Peyer's patch (tissue), 4 donors: ENCODE data around the gene CUEDC2. TPM values are rescaled to one million over a fixed set of nuclear protein-coding genes. Genes with fewer than 3 reads are reported as not detected.

Source experiments
- DNase-seq, 3 donors: peaks; one replicate each; pipeline ENCODE4 v3.0.0-alpha.2; 2017 to 2019
- H3K27ac ChIP-seq, 4 donors: fragments of 200-600 bp; sonication (generic); one replicate each; pipeline ENCODE4 v1.5.1; 2016 to 2019
- H3K27me3 ChIP-seq, 2 donors: fragments of 200-600 bp; sonication (generic); one replicate each; pipeline ENCODE4 v1.5.1; 2019
- H3K36me3 ChIP-seq, 3 donors: fragments of 200-600 bp; sonication (generic); one replicate each; pipeline ENCODE4 v1.5.1; 2016 to 2019
- H3K4me1 ChIP-seq, 4 donors: fragments of 200-600 bp; sonication (generic); one replicate each; pipeline ENCODE4 v1.5.1; 2016 to 2019
- H3K4me3 ChIP-seq, 4 donors: fragments of 200-600 bp; sonication (generic); 1 replicate in 3 of 4; 2 replicates in 1 of 4; pipeline ENCODE4 v1.5.1; 2016 to 2019; ENCODE audit warnings: mild to moderate bottlenecking in 1 of 4
- H3K9me3 ChIP-seq, 4 donors: fragments of 200-600 bp; sonication (generic); one replicate each; pipeline ENCODE4 v1.5.1; 2016 to 2019; ENCODE audit warnings: mild to moderate bottlenecking in 1 of 4
- CTCF ChIP-seq, 6 experiments: fragments of 450-650 bp in 4 of 6; fragments of 200-600 bp in 2 of 6; sonication (generic) in 1 of 6; IDR thresholded peaks; one replicate each; pipeline ENCODE4 v1.5.1; 2017 to 2019; ENCODE audit warnings: antibody characterized with exemption in 6 of 6, mild to moderate bottlenecking in 3 of 6, moderate library complexity in 1 of 6
- POLR2A ChIP-seq, 2 donors: fragments of 450-650 bp; IDR thresholded peaks; one replicate each; pipeline ENCODE4 v1.5.1; 2017; ENCODE audit warnings: antibody characterized with exemption in 2 of 2, mild to moderate bottlenecking in 2 of 2, moderate library complexity in 2 of 2
- total RNA-seq, 4 donors: library from RNA; depleted of rRNA; stranded (reverse); fragments of >200 nt; gene quantifications; one replicate each; pipeline ENCODE4 v1.1.0, GENCODE V29; 2016

Gene CUEDC2
- total RNA-seq, 4 donors from 2014 or later = 8.9 to 56.9 (median 29.3) TPM

GRCh38 chr10:102435133-102435497, 2.7 kb upstream of the CUEDC2 start:
- Histone ChIP-seq H3K4me3 (peak overlapping the region in 3 of 4 donors; percentile 37 to 44 (median 41)), H3K27me3 (no peaks in the 10 kb centered on the region), H3K9me3 (no peaks in the 10 kb centered on the region), H3K27ac (peak overlapping the region; percentile 34 to 71 (median 48)), H3K4me1 (peaks cover 0 to 40% (median 2%) of the 10 kb centered on the region in 4 donors), H3K36me3 (no peaks in the 10 kb centered on the region)
- TF ChIP-seq POLR2A (IDR thresholded peaks at IDR 0.05) = no peak
- TF ChIP-seq CTCF (IDR thresholded peaks at IDR 0.05) = no peak
- DNase-seq = no peak

GRCh38 chr10:102434394-102435132, 2.2 kb upstream of the CUEDC2 start:
- no peak for DNase-seq
- TF ChIP-seq POLR2A (IDR thresholded peaks at IDR 0.05) = no peak
- no peak for TF ChIP-seq CTCF (IDR thresholded peaks at IDR 0.05)
- no peak overlapping the region for H3K4me3 ChIP-seq
- peak overlapping the region; percentile 34 to 71 (median 48) for H3K27ac ChIP-seq
- peaks cover 0 to 40% (median 2%) of the 10 kb centered on the region in 4 donors for H3K4me1 ChIP-seq
- no peaks in the 10 kb centered on the region for H3K27me3 ChIP-seq
- H3K9me3 ChIP-seq = no peaks in the 10 kb centered on the region
- no peaks in the 10 kb centered on the region for H3K36me3 ChIP-seq

- Histone ChIP-seq H3K9me3 (no peaks in the 10 kb centered on the region), H3K4me3 (no peak overlapping the region), H3K27ac (peak overlapping the region in 1 of 4 donors; percentile 38), H3K36me3 (no peaks in the 10 kb centered on the region), H3K4me1 (peaks cover 0 to 40% (median 2%) of the 10 kb centered on the region in 4 donors), H3K27me3 (no peaks in the 10 kb centered on the region)
- TF ChIP-seq POLR2A (IDR thresholded peaks at IDR 0.05) (no peak), CTCF (IDR thresholded peaks at IDR 0.05) (no peak)
- no peak for DNase-seq
These were observed 1.3 kb upstream of the CUEDC2 start for GRCh38 chr10:102433619-102434046.

- Histone ChIP-seq H3K9me3 (no peaks in the 10 kb centered on the region), H3K27me3 (no peaks in the 10 kb centered on the region), H3K27ac (peak overlapping the region; percentile 68 to 84 (median 80)), H3K4me1 (peaks cover 0 to 40% (median 2%) of the 10 kb centered on the region in 4 donors), H3K4me3 (peak overlapping the region; percentile 74 to 99 (median 91)), H3K36me3 (no peaks in the 10 kb centered on the region)
- no peak for DNase-seq
- no peak for TF ChIP-seq CTCF (IDR thresholded peaks at IDR 0.05)
- TF ChIP-seq POLR2A (IDR thresholded peaks at IDR 0.05) = no peak
These were observed 786 bp downstream of the CUEDC2 start for GRCh38 chr10:102431452-102432124.

GRCh38 chr10:102429468-102429867, 2.9 kb downstream of the CUEDC2 start:
- no peak for DNase-seq
- Histone ChIP-seq H3K36me3 (peaks cover 0 to 4% (median 0%) of the 10 kb centered on the region in 3 donors), H3K4me3 (no peak overlapping the region), H3K27me3 (no peaks in the 10 kb centered on the region), H3K27ac (no peak overlapping the region), H3K9me3 (no peaks in the 10 kb centered on the region), H3K4me1 (peaks cover 0 to 23% (median 2%) of the 10 kb centered on the region in 4 donors)
- TF ChIP-seq POLR2A (IDR thresholded peaks at IDR 0.05) (no peak), CTCF (IDR thresholded peaks at IDR 0.05) (no peak)
